Lower leg skin (tissue), 4 donors: Measurements from ENCODE around the gene CYB561D2. TPM values are rescaled to one million over a fixed set of nuclear protein-coding genes. Genes with fewer than 3 reads are reported as not detected.

Source experiments
- DNase-seq, 2 donors: peaks; one replicate each; pipeline ENCODE4 v3.0.0-alpha.2; 2019; ENCODE audit warnings: low spot score in 2 of 2
- H3K4me3 ChIP-seq: fragments of 200-600 bp; sonication (generic); 2 replicates; pipeline ENCODE4 v1.5.1; 2017; ENCODE audit warnings: mild to moderate bottlenecking, low read depth; ENCODE audit not compliant: poor library complexity, severe bottlenecking
- POLR2A ChIP-seq, 2 donors: fragments of 450-650 bp; IDR thresholded peaks; one replicate each; pipeline ENCODE4 v1.6.1; 2016 to 2017; ENCODE audit warnings: antibody characterized with exemption in 2 of 2, mild to moderate bottlenecking in 1 of 2, moderate library complexity in 1 of 2
- WGBS, 2 donors: methylation state at CpG; one replicate each; pipeline ENCODE4 v1.1.5; 2018; 5-methylcytosine and 5-hydroxymethylcytosine counted together
- intact Hi-C: fragments of 100-400 bp; cut with DNase I; formaldehyde crosslinking; loops from one replicate; pipeline ENCODE4 v1.15.0; 2023; ENCODE audit warnings: low total_unique reads
- total RNA-seq, 4 donors: library from RNA; depleted of rRNA; stranded (reverse); fragments of >200 nt; gene quantifications; one replicate each; pipeline ENCODE4 v1.1.0, GENCODE V29; 2016
- TF ChIP-seq, protein P1 (sequence below), 3 donors: fragments of 450-650 bp; IDR thresholded peaks; one replicate each; pipeline ENCODE4 v1.5.1; 2016; ENCODE audit warnings: antibody characterized with exemption in 3 of 3, mild to moderate bottlenecking in 3 of 3, moderate library complexity in 2 of 3

Gene CYB561D2
- total RNA-seq, 4 donors from 2014 or later = 6.0 to 19.7 (median 11.6) TPM

DNA sequence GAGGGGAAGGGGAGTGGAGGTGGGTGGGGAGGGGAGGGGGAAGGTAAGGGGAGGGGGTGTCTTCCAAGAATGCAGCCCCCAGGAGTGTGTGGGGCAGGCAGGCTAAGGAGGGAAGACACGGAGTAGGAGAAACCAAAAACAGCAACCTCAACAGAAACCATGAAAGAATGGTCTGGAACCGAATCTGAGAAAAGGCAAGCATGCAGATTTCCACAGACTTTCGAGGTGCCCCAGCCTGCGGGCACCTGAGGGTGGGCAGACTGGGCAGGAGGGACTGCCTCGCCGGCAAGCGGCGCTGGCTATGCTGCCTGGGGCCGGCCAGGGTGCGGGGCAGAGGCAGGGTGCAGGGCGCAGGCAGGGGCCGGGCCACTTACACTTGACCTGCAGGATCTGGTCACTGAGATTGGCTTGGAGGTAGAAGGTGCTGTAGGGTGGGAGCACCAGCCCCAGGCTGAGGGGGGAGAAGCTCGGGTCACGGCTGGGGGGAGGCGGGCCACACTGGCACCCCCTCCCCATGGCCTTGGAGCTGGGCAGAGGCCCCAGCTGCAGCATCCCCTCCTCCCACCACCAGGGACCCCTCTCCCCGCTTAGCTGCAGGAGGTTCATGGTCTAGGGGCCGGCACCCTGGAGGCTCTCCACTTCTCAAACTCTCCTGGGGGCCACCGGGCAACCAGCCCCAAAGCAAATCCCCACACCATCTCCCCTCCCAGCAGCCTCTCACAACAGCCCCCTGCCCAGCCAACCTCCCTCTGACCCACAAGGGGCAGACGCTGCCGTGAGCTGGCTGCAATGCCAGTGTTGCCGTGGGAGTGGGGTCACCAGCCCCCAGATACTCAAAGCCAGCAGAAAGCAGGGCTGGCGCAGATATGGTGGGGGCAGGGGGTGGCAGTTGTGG lies 23.9 kb downstream of the CYB561D2 start:
- no peak for TF ChIP-seq POLR2A (IDR thresholded peaks at IDR 0.05)
- TF ChIP-seq, protein P1, sequence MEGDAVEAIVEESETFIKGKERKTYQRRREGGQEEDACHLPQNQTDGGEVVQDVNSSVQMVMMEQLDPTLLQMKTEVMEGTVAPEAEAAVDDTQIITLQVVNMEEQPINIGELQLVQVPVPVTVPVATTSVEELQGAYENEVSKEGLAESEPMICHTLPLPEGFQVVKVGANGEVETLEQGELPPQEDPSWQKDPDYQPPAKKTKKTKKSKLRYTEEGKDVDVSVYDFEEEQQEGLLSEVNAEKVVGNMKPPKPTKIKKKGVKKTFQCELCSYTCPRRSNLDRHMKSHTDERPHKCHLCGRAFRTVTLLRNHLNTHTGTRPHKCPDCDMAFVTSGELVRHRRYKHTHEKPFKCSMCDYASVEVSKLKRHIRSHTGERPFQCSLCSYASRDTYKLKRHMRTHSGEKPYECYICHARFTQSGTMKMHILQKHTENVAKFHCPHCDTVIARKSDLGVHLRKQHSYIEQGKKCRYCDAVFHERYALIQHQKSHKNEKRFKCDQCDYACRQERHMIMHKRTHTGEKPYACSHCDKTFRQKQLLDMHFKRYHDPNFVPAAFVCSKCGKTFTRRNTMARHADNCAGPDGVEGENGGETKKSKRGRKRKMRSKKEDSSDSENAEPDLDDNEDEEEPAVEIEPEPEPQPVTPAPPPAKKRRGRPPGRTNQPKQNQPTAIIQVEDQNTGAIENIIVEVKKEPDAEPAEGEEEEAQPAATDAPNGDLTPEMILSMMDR (IDR thresholded peaks at IDR 0.05) = no peak
- intact Hi-C loops = no loop called here
- H3K4me3 ChIP-seq = no peak overlapping the region
- 69 to 81% methylated on average over 19 to 21 of the region's 22 CpGs for WGBS, 2 donors
- no peak for DNase-seq

DNA sequence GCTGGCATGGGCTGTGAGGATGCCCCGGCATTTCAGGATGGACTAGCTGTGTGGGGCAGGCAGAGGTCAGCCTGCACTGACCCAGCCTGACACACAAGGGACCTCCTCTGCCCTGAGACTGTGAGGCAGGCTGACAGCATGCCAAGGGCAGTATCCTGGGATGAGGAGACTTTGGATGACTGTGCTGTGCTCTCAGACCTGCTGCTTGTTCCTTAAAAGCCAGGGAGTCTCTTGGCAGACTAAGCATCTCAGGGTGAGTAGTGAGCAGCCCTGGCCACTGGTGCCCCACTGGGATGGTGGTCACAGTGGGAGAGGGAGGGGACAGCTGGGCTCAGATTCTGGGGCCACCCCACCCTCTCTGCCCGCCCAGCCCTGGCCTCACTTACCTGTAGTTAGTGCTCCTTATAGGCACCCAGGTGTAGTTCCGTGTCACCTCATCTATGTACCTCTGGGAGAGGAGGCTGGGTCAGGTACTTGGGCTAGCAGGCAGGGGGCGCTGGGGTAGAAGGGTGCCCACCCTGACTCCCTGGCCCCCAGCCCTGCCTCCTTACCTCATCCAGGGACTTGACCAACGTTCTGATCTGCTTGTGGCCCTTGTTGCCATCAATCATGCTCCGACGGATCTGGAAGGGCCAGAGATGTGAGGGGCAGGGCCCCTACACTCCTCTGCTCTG lies 24.7 kb downstream of the CYB561D2 start:
- WGBS, 2 donors = 78% methylated on average over 7 of the region's 7 CpGs
- no peak for DNase-seq
- no peak overlapping the region for H3K4me3 ChIP-seq
- intact Hi-C loops = no loop called here
- no peak for TF ChIP-seq POLR2A (IDR thresholded peaks at IDR 0.05)
- TF ChIP-seq, protein P1 (IDR thresholded peaks at IDR 0.05) = no peak

DNA sequence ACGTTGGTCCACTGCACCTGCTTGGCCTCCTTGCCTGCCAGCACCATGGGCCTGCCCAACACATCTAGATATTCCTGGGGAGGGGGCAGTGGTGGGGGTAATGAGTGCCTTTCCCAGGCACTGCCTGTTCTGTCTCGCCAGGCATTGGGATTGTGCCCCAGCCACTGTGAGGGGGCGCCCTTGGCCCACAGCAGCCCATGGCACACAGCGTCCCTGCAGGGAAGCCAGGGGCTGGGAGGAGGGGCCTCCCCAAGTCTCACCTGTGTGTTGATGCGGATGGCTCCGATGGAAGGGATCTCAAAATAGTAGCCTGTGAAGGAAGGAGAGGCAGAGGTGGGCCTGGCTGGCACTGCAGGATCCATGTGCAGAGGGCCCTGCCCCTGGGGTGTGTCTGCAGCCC lies 27.4 kb downstream of the CYB561D2 start:
- intact Hi-C loops = no loop called here
- WGBS, 2 donors = 83 to 86% methylated on average over 6 of the region's 6 CpGs
- no peak overlapping the region for H3K4me3 ChIP-seq
- no peak for TF ChIP-seq POLR2A (IDR thresholded peaks at IDR 0.05)
- TF ChIP-seq, protein P1 (IDR thresholded peaks at IDR 0.05) = no peak
- DNase-seq = no peak

DNA sequence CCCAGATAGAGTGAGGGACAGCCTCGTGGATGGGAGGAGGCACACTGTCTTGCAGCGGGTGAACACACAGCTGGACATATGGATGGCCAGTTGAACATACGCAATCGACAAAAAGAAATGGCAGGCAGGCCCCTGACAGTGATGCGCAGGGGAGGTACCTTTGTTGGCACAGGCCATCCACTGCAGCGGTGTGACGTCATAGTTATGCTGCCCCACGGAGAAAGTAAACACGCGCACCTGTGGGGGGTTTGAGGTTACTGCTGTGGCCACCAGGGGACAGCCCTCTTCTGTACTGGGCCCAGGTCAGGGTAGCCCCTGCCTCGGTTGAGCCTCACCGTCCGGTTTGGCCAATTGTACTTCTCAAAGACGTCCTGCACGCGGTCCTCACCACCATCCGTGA lies 28.1 kb downstream of the CYB561D2 start:
- no peak overlapping the region for H3K4me3 ChIP-seq
- no peak for DNase-seq
- TF ChIP-seq POLR2A (IDR thresholded peaks at IDR 0.05) = no peak
- TF ChIP-seq, protein P1 (IDR thresholded peaks at IDR 0.05) = no peak
- intact Hi-C loops = no loop called here
- 84 to 90% methylated on average over 17 of the region's 17 CpGs for WGBS, 2 donors

DNA sequence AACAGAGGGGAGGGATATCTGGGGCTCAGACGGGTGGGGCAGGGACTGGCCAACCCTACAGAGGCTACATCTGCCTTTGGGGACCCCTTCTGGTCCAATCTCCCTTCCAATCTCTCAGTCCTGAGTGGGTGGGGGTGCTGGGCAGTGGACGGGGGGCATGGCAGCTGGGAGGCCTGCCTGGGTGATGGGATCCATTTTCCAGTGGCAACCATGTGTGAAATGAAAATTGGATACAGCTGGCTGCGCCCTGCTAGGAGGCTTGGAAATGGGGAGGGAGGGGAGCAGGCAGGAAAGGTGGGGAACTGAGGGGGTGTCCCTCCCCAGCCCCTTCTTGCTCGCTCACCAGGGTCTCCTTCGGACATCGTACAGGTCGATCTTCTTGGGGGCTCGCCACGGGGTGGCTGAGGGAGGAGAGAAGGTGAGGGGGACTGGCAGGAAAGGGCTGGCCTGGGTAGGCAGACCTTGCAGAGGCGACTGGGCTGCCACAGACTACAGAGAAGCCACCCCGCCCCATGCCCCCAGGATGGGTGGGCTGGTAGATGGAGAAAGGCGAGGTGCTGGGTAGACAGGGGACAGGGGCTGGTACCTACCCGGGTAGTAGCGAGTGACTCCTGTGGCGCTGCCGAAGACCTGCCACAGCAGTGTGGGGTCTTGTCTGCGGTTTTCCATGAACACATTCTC lies 29.9 kb downstream of the CYB561D2 start:
- no peak overlapping the region for H3K4me3 ChIP-seq
- intact Hi-C loops = no loop called here
- no peak for DNase-seq
- TF ChIP-seq, protein P1 (IDR thresholded peaks at IDR 0.05) = no peak
- TF ChIP-seq POLR2A (IDR thresholded peaks at IDR 0.05) = no peak
- 84 to 85% methylated on average over 17 of the region's 17 CpGs for WGBS, 2 donors
